ENCODE data around the gene ECSIT.

ECSIT gene

GRCh38 chr19:11499890-11500420 is 29.0 kb downstream of the ECSIT start:
- Histone ChIP-seq H3K4me3 (ENCODE audit: low read length, poor library complexity, severe bottlenecking) (no peak overlapping the region), H3K4me2 (ENCODE audit: low read depth, low read length, poor library complexity, severe bottlenecking) (no peak overlapping the region), H3K79me2 (ENCODE audit: insufficient read depth, low read length) (peaks cover 13% of the 10 kb centered on the region; the same call in 1 of the 2 replicates), H3K4me1 (ENCODE audit: insufficient read depth, low read length, poor library complexity, severe bottlenecking) (peaks cover 6% of the 10 kb centered on the region), H3K9me2 (replicated peaks; ENCODE audit: low read depth, low read length) (no peaks in the 10 kb centered on the region), H3K9me3 (ENCODE audit: insufficient read depth, low read depth, low read length) (no peaks in the 10 kb centered on the region), H3K9ac (ENCODE audit: low read depth, low read length, poor library complexity, severe bottlenecking) (no peak overlapping the region), H3K36me3 (ENCODE audit: insufficient read depth, low read length) (peaks cover 6% of the 10 kb centered on the region; the same call in 1 of the 2 replicates), H4K20me1 (ENCODE audit: insufficient read depth, low read length, poor library complexity, severe bottlenecking) (peaks cover 4% of the 10 kb centered on the region), H2AFZ (ENCODE audit: low read length) (no peak overlapping the region), H3F3A (ENCODE audit: low read depth) (no peaks in the 10 kb centered on the region), H3K27me3 (ENCODE audit: insufficient read depth, low read length, poor library complexity, severe bottlenecking) (no peaks in the 10 kb centered on the region)
- TF ChIP-seq EZH2phosphoT487 (IDR thresholded peaks at IDR 0.05; ENCODE audit: borderline replicate concordance) (no peak), CTCF (conservative IDR thresholded peaks at IDR 0.05; ENCODE audit: low read length) (no peak)

- H3K4me2 ChIP-seq (ENCODE audit: low read depth, low read length, poor library complexity, severe bottlenecking) = no peak overlapping the region
- H3K36me3 ChIP-seq (ENCODE audit: insufficient read depth, low read length) = peaks cover 6% of the 10 kb centered on the region; the same call in 1 of the 2 replicates
- TF ChIP-seq CTCF (conservative IDR thresholded peaks at IDR 0.05; ENCODE audit: low read length) = no peak
- TF ChIP-seq EZH2phosphoT487 (IDR thresholded peaks at IDR 0.05; ENCODE audit: borderline replicate concordance) = no peak
Measured at GRCh38 chr19:11499220-11499726, 29.7 kb downstream of the ECSIT start.

GRCh38 chr19:11496391-11497163 is 32.4 kb downstream of the ECSIT start:
- Histone ChIP-seq H2AFZ (ENCODE audit: low read length) (no peak overlapping the region), H3K4me1 (ENCODE audit: insufficient read depth, low read length, poor library complexity, severe bottlenecking) (no peaks in the 10 kb centered on the region), H3K9ac (ENCODE audit: low read depth, low read length, poor library complexity, severe bottlenecking) (no peak overlapping the region), H3K9me3 (ENCODE audit: insufficient read depth, low read depth, low read length) (no peaks in the 10 kb centered on the region), H3K4me2 (ENCODE audit: low read depth, low read length, poor library complexity, severe bottlenecking) (no peak overlapping the region), H3K36me3 (ENCODE audit: insufficient read depth, low read length) (peaks cover 10% of the 10 kb centered on the region; the same call in 1 of the 2 replicates), H3K9me2 (replicated peaks; ENCODE audit: low read depth, low read length) (no peaks in the 10 kb centered on the region), H3F3A (ENCODE audit: low read depth) (no peaks in the 10 kb centered on the region), H4K20me1 (ENCODE audit: insufficient read depth, low read length, poor library complexity, severe bottlenecking) (peaks cover 4% of the 10 kb centered on the region), H3K79me2 (ENCODE audit: insufficient read depth, low read length) (no peaks in the 10 kb centered on the region), H3K27me3 (ENCODE audit: insufficient read depth, low read length, poor library complexity, severe bottlenecking) (no peaks in the 10 kb centered on the region), H3K4me3 (ENCODE audit: low read length, poor library complexity, severe bottlenecking) (no peak overlapping the region)
- TF ChIP-seq CTCF (conservative IDR thresholded peaks at IDR 0.05; ENCODE audit: low read length) (peak; percentile 86), EZH2phosphoT487 (IDR thresholded peaks at IDR 0.05; ENCODE audit: borderline replicate concordance) (no peak)

More at GRCh38 chr19:11499220-11499726, 29.7 kb downstream of the ECSIT start:
- H3K9me3 ChIP-seq (ENCODE audit: insufficient read depth, low read depth, low read length) = no peaks in the 10 kb centered on the region
- H3K4me1 ChIP-seq (ENCODE audit: insufficient read depth, low read length, poor library complexity, severe bottlenecking) = peaks cover under 1% of the 10 kb centered on the region
- H3K9ac ChIP-seq (ENCODE audit: low read depth, low read length, poor library complexity, severe bottlenecking) = no peak overlapping the region
- no peak overlapping the region for H2AFZ ChIP-seq (ENCODE audit: low read length)
- H3K79me2 ChIP-seq (ENCODE audit: insufficient read depth, low read length) = peaks cover 6% of the 10 kb centered on the region; the same call in 1 of the 2 replicates
- H4K20me1 ChIP-seq (ENCODE audit: insufficient read depth, low read length, poor library complexity, severe bottlenecking) = peaks cover 4% of the 10 kb centered on the region
- no peaks in the 10 kb centered on the region for H3F3A ChIP-seq (ENCODE audit: low read depth)
- H3K4me3 ChIP-seq (ENCODE audit: low read length, poor library complexity, severe bottlenecking) = no peak overlapping the region
- H3K9me2 ChIP-seq (replicated peaks; ENCODE audit: low read depth, low read length) = no peaks in the 10 kb centered on the region
- H3K27me3 ChIP-seq (ENCODE audit: insufficient read depth, low read length, poor library complexity, severe bottlenecking) = no peaks in the 10 kb centered on the region

Measured in Loucy (cell line).